Fibroblast of lung (primary cell): ENCODE data around the gene GPR150.

ENCODE experiments used
- CTCF ChIP-seq, 2 donors: IDR thresholded peaks in 1 of 2; conservative IDR thresholded peaks in 1 of 2; 1 replicate in 1 of 2; 2 replicates in 1 of 2; pipeline ENCODE4 v1.5.1; 2011 to 2012; ENCODE audit warnings: low read length in 2 of 2, control low read depth in 1 of 2, inconsistent platforms in 1 of 2, low read depth in 1 of 2, mild to moderate bottlenecking in 1 of 2
- EZH2 ChIP-seq: IDR thresholded peaks from 2 replicates; pipeline ENCODE4 v1.5.1; 2012; ENCODE audit warnings: low read length, control low read depth, mild to moderate bottlenecking; ENCODE audit errors: missing control alignments

GRCh38 chr5:95609711-95610110 lies 10.2 kb upstream of the GPR150 start:
- TF ChIP-seq CTCF (conservative IDR thresholded peaks at IDR 0.05 in 1 of 2, IDR thresholded peaks at IDR 0.05 in 1 of 2; ENCODE audit: low read depth in 1 of 2, low read length in 2 of 2) (no peak), EZH2 (no peak)
